ENCODE measurements around the gene OXER1.

DNA sequence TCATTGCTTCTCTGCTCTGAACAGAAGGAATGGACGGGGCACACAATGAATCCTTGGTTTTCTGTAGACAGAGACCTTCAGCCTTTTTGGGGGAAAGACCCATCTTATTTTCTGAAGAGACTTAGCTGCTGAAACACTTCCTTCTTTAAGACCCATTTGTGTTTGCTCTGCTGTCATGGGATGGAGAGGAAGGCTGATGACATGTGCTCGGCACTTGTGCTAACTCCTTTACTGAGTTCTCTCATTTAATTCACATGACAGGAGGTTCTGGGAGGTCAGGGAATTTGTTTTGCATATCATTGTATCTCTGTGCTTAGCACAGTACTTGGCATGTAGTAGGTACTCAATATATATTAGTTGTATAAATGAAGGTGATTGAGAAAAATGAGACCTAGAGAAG lies 39.0 kb downstream of the OXER1 start:
- TF ChIP-seq, protein P1, sequence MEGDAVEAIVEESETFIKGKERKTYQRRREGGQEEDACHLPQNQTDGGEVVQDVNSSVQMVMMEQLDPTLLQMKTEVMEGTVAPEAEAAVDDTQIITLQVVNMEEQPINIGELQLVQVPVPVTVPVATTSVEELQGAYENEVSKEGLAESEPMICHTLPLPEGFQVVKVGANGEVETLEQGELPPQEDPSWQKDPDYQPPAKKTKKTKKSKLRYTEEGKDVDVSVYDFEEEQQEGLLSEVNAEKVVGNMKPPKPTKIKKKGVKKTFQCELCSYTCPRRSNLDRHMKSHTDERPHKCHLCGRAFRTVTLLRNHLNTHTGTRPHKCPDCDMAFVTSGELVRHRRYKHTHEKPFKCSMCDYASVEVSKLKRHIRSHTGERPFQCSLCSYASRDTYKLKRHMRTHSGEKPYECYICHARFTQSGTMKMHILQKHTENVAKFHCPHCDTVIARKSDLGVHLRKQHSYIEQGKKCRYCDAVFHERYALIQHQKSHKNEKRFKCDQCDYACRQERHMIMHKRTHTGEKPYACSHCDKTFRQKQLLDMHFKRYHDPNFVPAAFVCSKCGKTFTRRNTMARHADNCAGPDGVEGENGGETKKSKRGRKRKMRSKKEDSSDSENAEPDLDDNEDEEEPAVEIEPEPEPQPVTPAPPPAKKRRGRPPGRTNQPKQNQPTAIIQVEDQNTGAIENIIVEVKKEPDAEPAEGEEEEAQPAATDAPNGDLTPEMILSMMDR (IDR thresholded peaks at IDR 0.05 in 4 of 5, conservative IDR thresholded peaks at IDR 0.05 in 1 of 5), result no peak
- no peak for TF ChIP-seq POLR2A (IDR thresholded peaks at IDR 0.05)
